ENCODE measurements around the gene CSRP3. TPM values are rescaled to one million over a fixed set of nuclear protein-coding genes. Genes with fewer than 3 reads are reported as not detected.

Gene CSRP3
- total RNA-seq, 6 experiments from 2014 or later: 0.22 to 0.81 TPM; not detected in 4

GRCh38 chr11:19242179-19242932 lies 40.6 kb upstream of the CSRP3 start:
- H3K4me3 ChIP-seq: peak overlapping the region in 2 of 3 donors; percentile 62 to 67

GRCh38 chr11:19241260-19242178 lies 39.7 kb upstream of the CSRP3 start:
- intact Hi-C loops (cut with DNase I): no loop called here
- peak; percentile 7 to 35 (median 16) for ATAC-seq
- peaks cover 0 to 26% (median 0%) of the 10 kb centered on the region in 4 donors for H3K4me1 ChIP-seq

More at GRCh38 chr11:19242179-19242932, 40.6 kb upstream of the CSRP3 start:
- Histone ChIP-seq H3K27me3 (peaks cover 0 to 26% of the 10 kb centered on the region in 2 donors), H3K9me3 (no peaks in the 10 kb centered on the region), H3K36me3 (no peaks in the 10 kb centered on the region), H3K27ac (no peak overlapping the region), H3K4me1 (peaks cover 0 to 26% (median 0%) of the 10 kb centered on the region in 4 donors)
- DNase-seq (peak in 1 of 3 donors; percentile 58), ATAC-seq (peak in 3 of 4 donors; percentile 4 to 23 (median 22))
- no peak for TF ChIP-seq POLR2A (IDR thresholded peaks at IDR 0.05)
- no peak for TF ChIP-seq CTCF (IDR thresholded peaks at IDR 0.05)
- intact Hi-C loops (cut with DNase I): no loop called here
- WGBS (ENCODE audit: insufficient coverage, low coverage, low lambda C conversion rate, missing lambda C conversion rate): 5% methylated on average over 22 of the region's 55 CpGs

GRCh38 chr11:19240420-19241259 lies 38.9 kb upstream of the CSRP3 start, which contains the start of gene E2F8:
E2F8 (minus strand) TSS chr11:19240945; CDS start chr11:19240121, 824 bp downstream.
- Histone ChIP-seq H3K4me1 (peaks cover 0 to 26% (median 0%) of the 10 kb centered on the region in 4 donors), H3K4me3 (peak within 1 kb of the TSS; percentile 54 to 67 (median 62)), H3K27me3 (peaks cover 0 to 26% of the 10 kb centered on the region in 2 donors), H3K9me3 (no peaks in the 10 kb centered on the region), H3K27ac (no peak within 1 kb of the TSS), H3K36me3 (no peaks in the 10 kb centered on the region)
- DNase-seq: peak; percentile 95 to 97 (median 95)
- 2% methylated on average over 17 of the region's 59 CpGs for WGBS (ENCODE audit: insufficient coverage, low coverage, low lambda C conversion rate, missing lambda C conversion rate)
- peak; percentile 97 to 98 (median 98) for ATAC-seq
- intact Hi-C loops (cut with DNase I): no loop called here
- no peak for TF ChIP-seq POLR2A (IDR thresholded peaks at IDR 0.05)
- TF ChIP-seq CTCF (IDR thresholded peaks at IDR 0.05): no peak

More at GRCh38 chr11:19241260-19242178, 39.7 kb upstream of the CSRP3 start:
- TF ChIP-seq CTCF (IDR thresholded peaks at IDR 0.05) (no peak), POLR2A (IDR thresholded peaks at IDR 0.05) (no peak)
- WGBS (ENCODE audit: insufficient coverage, low coverage, low lambda C conversion rate, missing lambda C conversion rate): 1% methylated on average over 34 of the region's 92 CpGs
- H3K27me3 ChIP-seq: peaks cover 0 to 26% of the 10 kb centered on the region in 2 donors
- H3K27ac ChIP-seq: no peak overlapping the region
- peak overlapping the region; percentile 54 to 67 (median 62) for H3K4me3 ChIP-seq
- peak; percentile 39 to 64 (median 53) for DNase-seq
- no peaks in the 10 kb centered on the region for H3K9me3 ChIP-seq
- H3K36me3 ChIP-seq: no peaks in the 10 kb centered on the region

GRCh38 chr11:19239039-19239438 lies 37.3 kb upstream of the CSRP3 start:
- no peak overlapping the region for H3K4me3 ChIP-seq
- no peaks in the 10 kb centered on the region for H3K9me3 ChIP-seq
- intact Hi-C loops (cut with DNase I): no loop called here
- TF ChIP-seq CTCF (IDR thresholded peaks at IDR 0.05): no peak
- no peak for TF ChIP-seq POLR2A (IDR thresholded peaks at IDR 0.05)
- H3K27ac ChIP-seq: no peak overlapping the region
- H3K27me3 ChIP-seq: peaks cover 0 to 26% of the 10 kb centered on the region in 2 donors
- peaks cover 0 to 21% (median 0%) of the 10 kb centered on the region in 4 donors for H3K4me1 ChIP-seq
- 72% methylated on average over 3 of the region's 3 CpGs for WGBS (ENCODE audit: insufficient coverage, low coverage, low lambda C conversion rate, missing lambda C conversion rate)
- no peak for DNase-seq
- H3K36me3 ChIP-seq: no peaks in the 10 kb centered on the region
- ATAC-seq: no peak

All from right lobe of liver (tissue), 6 donors.